GM18858 (cell line): ENCODE data around the gene RTL10.

Experiments
- ATAC-seq: cut with Tn5 transposase; IDR thresholded peaks from one replicate; pipeline ENCODE4 v1.9.1; 2021; ENCODE audit not compliant: unreplicated experiment

The RTL10 gene

GRCh38 chr22:19876314-19876940, 21.8 kb upstream of the RTL10 start:
- ATAC-seq: no peak

GRCh38 chr22:19875531-19876313, 21.0 kb upstream of the RTL10 start:
- ATAC-seq: no peak

- no peak for ATAC-seq
Measured at GRCh38 chr22:19875061-19875530, 20.4 kb upstream of the RTL10 start.

- no peak for ATAC-seq
Measured at GRCh38 chr22:19874307-19875060, 19.8 kb upstream of the RTL10 start.

- no peak for ATAC-seq
Measured at GRCh38 chr22:19873960-19874306, 19.3 kb upstream of the RTL10 start.

GRCh38 chr22:19873138-19873959, 18.7 kb upstream of the RTL10 start:
- no peak for ATAC-seq

- ATAC-seq: no peak
Measured at GRCh38 chr22:19872779-19873137, 18.1 kb upstream of the RTL10 start.

GRCh38 chr22:19871845-19872778, 17.4 kb upstream of the RTL10 start:
- no peak for ATAC-seq

- no peak for ATAC-seq
Measured at GRCh38 chr22:19871023-19871844, 16.6 kb upstream of the RTL10 start.

- ATAC-seq: no peak
Measured at GRCh38 chr22:19870153-19871022, 15.7 kb upstream of the RTL10 start.

- no peak for ATAC-seq
Measured at GRCh38 chr22:19869497-19870152, 15.0 kb upstream of the RTL10 start.

GRCh38 chr22:19868773-19869471, 14.2 kb upstream of the RTL10 start:
- ATAC-seq: no peak

GRCh38 chr22:19868333-19868732, 13.7 kb upstream of the RTL10 start:
- no peak for ATAC-seq

GRCh38 chr22:19867617-19868016, 12.9 kb upstream of the RTL10 start:
- no peak for ATAC-seq

- no peak for ATAC-seq
Measured at GRCh38 chr22:19866665-19867009, 12.0 kb upstream of the RTL10 start.

GRCh38 chr22:19865141-19865829, 10.6 kb upstream of the RTL10 start:
- ATAC-seq: no peak
